Psoas muscle (tissue), 8 donors: ENCODE measurements around the gene PPIB. TPM values are rescaled to one million over a fixed set of nuclear protein-coding genes. Genes with fewer than 3 reads are reported as not detected.
A peak's percentile ranks its signal among the peaks of the same experiment; 100 is the strongest.

Source experiments
- ATAC-seq, 4 donors: fragments of 200-7000 bp; cut with Tn5 transposase; one replicate each; pipeline ENCODE4 v1.9.1; 2020; ENCODE audit warnings: moderate library complexity in 3 of 4, mild to moderate bottlenecking in 2 of 4
- DNase-seq, 2 donors: peaks; one replicate each; pipeline ENCODE4 v3.0.0-alpha.2; 2020
- H3K27ac ChIP-seq: fragments of 200-600 bp; one replicate; pipeline ENCODE4 v1.8.0; 2022
- H3K27me3 ChIP-seq, 3 donors: fragments of 200-600 bp in 1 of 3; one replicate each; pipeline versions ENCODE4 v1.6.1 to v1.8.0; 2013 to 2022; ENCODE audit warnings: low read length in 2 of 3, mild to moderate bottlenecking in 2 of 3, moderate library complexity in 1 of 3; ENCODE audit not compliant: insufficient read depth in 3 of 3
- H3K36me3 ChIP-seq, 2 donors: fragments of 200-600 bp in 1 of 2; one replicate each; pipeline versions ENCODE4 v1.6.1 to v1.8.0; 2013 to 2022; ENCODE audit warnings: low read depth in 1 of 2, mild to moderate bottlenecking in 1 of 2, moderate library complexity in 1 of 2; ENCODE audit not compliant: insufficient read depth in 1 of 2
- H3K4me1 ChIP-seq: fragments of 200-600 bp; one replicate; pipeline ENCODE4 v1.8.0; 2022
- H3K4me3 ChIP-seq: fragments of 200-600 bp; one replicate; pipeline ENCODE4 v1.8.0; 2022; ENCODE audit warnings: mild to moderate bottlenecking
- H3K9me3 ChIP-seq: fragments of 200-600 bp; one replicate; pipeline ENCODE4 v1.8.0; 2022
- WGBS, 3 donors: extraction: QIAGEN DNeasy Blood & Tissue Kit; methylation state at CpG; one replicate each; pipeline versions ENCODE4 v1.1.6 to v1.1.7; 2013; 5-methylcytosine and 5-hydroxymethylcytosine counted together
- intact Hi-C, 2 donors: fragments of 100-400 bp; cut with DNase I; formaldehyde crosslinking; loops; one replicate each; pipeline versions ENCODE4 v1.11.0 to v1.14.2; 2022
- polyA plus RNA-seq, 3 donors: library from polyadenylated mRNA; stranded (reverse); fragments of 200-250 nt; gene quantifications; one replicate each; pipeline ENCODE4 v1.2.3, GENCODE V29; 2013
- total RNA-seq, 4 donors: library from RNA; stranded (reverse); fragmentation: NEBNext Ultra II Directional in 2 of 4; extraction: Animal tissue kit (Norgen Biotek cat#: 25700) in 2 of 4; gene quantifications; one replicate each; pipeline versions ENCODE4 v1.2.1 to v1.2.4, GENCODE V29; 2021 to 2023
- TF ChIP-seq, protein P1 (sequence below): fragments of 200-600 bp; IDR thresholded peaks from one replicate; pipeline ENCODE4 v1.8.0; 2022; ENCODE audit warnings: antibody characterized with exemption
- donor health status: healthy with polysubstance abuse.
- donor health status: DM: no; HTN: no; CAD: no; lungs with moderate emphysema.
- donor health status: Bipolar disorder and iron deficiency.
- donor health status: healthy.
- donor health status: DM: yes; HTN: yes; CAD: no.
- donor health status: DM: no; HTN: no; CAD: no.
- donor health status: DM: no; HTN: no; CAD: no.
- donor health status: DM: yes; HTN: yes; CAD: no.

PPIB gene
- total and polyA plus RNA-seq, 7 donors: 38.0 to 160 (median 51.4) TPM

DNA sequence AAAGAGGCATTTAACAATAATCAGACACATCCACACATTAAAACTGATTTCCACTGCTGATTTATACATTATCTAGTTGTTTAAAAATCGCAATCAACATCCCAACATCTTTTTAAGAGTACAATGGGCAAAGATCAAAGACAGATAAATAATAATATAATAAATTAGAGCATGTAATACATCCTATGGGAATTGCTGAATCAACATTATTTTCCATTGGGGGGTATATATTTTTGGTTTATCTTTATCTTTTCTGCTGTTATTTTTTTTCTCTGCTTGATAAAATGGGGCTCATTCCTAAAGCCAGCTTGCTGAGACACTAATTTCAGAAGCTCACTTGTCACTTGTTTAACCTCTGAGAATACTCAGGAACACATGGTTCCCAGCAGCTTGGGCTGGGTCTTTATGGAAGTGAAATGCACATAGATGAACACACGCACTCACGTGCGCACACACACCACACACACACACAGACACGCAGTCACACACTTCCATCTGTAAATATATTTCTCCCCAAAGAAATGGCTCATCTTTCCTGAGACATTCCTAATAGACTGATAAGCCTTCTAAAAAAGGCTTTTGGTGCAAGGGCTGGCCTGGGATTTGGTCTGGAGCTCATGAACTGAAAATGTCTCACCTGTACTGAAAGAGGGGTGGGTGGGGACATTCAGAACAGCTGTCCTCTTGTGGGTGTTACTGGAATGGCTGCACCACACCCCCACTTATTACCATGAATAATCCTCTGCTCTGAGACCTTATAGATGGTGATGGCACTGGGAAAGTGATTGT, 3.5 kb upstream of the PPIB start:
- DNase-seq: no peak
- no peaks in the 10 kb centered on the region for H3K9me3 ChIP-seq
- no peak overlapping the region for H3K4me3 ChIP-seq
- peaks cover 5 to 14% of the 10 kb centered on the region in 2 donors for H3K36me3 ChIP-seq
- H3K4me1 ChIP-seq: peaks cover 23% of the 10 kb centered on the region
- WGBS, 3 donors: 68 to 77% (median 73%) methylated on average over 5 of the region's 5 CpGs
- TF ChIP-seq, protein P1, sequence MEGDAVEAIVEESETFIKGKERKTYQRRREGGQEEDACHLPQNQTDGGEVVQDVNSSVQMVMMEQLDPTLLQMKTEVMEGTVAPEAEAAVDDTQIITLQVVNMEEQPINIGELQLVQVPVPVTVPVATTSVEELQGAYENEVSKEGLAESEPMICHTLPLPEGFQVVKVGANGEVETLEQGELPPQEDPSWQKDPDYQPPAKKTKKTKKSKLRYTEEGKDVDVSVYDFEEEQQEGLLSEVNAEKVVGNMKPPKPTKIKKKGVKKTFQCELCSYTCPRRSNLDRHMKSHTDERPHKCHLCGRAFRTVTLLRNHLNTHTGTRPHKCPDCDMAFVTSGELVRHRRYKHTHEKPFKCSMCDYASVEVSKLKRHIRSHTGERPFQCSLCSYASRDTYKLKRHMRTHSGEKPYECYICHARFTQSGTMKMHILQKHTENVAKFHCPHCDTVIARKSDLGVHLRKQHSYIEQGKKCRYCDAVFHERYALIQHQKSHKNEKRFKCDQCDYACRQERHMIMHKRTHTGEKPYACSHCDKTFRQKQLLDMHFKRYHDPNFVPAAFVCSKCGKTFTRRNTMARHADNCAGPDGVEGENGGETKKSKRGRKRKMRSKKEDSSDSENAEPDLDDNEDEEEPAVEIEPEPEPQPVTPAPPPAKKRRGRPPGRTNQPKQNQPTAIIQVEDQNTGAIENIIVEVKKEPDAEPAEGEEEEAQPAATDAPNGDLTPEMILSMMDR: no peak
- ATAC-seq: no peak
- intact Hi-C loops: no loop called here
- no peaks in the 10 kb centered on the region for H3K27me3 ChIP-seq
- H3K27ac ChIP-seq: no peak overlapping the region

DNA sequence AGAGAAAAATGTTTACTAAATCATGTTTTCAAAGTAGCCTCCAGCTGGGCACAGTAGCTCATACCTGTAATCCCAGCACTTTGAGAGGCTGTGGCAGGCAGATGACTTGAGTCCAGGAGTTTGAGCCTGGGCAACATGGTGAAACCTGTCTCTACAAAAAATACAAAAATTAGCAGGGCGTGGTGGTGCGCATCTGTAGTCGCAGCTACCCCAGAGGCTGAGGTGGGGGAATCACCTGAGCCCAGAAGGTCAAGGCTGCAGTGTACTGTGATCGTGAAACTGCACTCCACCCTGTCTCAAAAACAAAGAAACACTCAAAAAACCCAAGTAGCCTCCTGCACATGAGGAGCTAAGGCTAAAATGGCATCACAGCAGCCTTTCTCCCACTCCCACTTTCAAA, 1.6 kb upstream of the PPIB start:
- DNase-seq: no peak
- no peak overlapping the region for H3K4me3 ChIP-seq
- peak overlapping the region; percentile 95 for H3K27ac ChIP-seq
- no peak for ATAC-seq
- peaks cover 8 to 26% of the 10 kb centered on the region in 2 donors for H3K36me3 ChIP-seq
- no peaks in the 10 kb centered on the region for H3K9me3 ChIP-seq
- no peaks in the 10 kb centered on the region for H3K27me3 ChIP-seq
- intact Hi-C loops: loop anchor here (5.0 kb wide), 1 partner anchor 193 kb away; the partner anchor contains the start of gene CSNK1G1 (in 2 of the 2)
- TF ChIP-seq, protein P1: no peak
- H3K4me1 ChIP-seq: peaks cover 37% of the 10 kb centered on the region
- WGBS, 3 donors: 92 to 94% (median 94%) methylated on average over 4 of the region's 4 CpGs

DNA sequence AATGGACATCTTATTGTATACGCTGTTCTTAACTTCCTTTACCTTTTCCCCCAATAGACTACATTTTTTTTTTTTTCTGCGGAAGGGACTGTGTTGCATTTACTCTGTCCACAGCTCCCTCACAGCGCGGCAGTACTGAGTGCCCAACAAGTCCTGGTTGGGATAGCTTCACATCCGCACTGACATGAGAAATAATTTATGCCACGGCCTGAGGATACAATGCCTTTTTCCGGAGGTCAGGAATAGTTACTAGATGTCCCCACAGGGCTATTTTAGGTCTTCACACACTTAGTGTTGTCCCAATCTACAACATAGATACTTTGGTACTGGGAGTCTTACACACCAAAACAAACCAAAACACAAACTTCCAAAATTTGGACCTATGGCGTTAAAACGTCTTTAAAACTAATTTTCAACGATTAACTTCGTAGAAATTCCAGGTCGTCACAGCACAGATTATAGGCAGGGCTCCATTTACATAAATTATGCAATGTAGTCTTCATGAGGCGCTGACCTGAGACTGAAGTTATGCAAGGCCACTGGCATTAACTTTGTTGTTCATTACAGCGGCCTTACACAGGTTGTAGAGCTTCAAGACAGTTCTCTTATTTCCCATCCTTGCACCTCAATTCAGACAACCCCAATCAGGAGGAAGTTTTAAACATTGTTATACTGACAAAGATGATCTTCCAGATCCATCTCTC, 989 bp upstream of the PPIB start:
- WGBS, 3 donors: 37 to 39% (median 37%) methylated on average over 14 of the region's 14 CpGs
- peaks cover 37% of the 10 kb centered on the region for H3K4me1 ChIP-seq
- TF ChIP-seq, protein P1: no peak
- H3K36me3 ChIP-seq: peaks cover 8 to 32% of the 10 kb centered on the region in 2 donors
- H3K4me3 ChIP-seq: peak overlapping the region; percentile 95
- no peaks in the 10 kb centered on the region for H3K9me3 ChIP-seq
- ATAC-seq (peak; percentile 20 to 47 (median 44)), DNase-seq (no peak)
- intact Hi-C loops: loop anchor here (5.0 kb wide), 1 partner anchor 193 kb away; the partner anchor contains the start of gene CSNK1G1 (in 2 of the 2)
- peak overlapping the region; percentile 95 for H3K27ac ChIP-seq
- no peaks in the 10 kb centered on the region for H3K27me3 ChIP-seq

DNA sequence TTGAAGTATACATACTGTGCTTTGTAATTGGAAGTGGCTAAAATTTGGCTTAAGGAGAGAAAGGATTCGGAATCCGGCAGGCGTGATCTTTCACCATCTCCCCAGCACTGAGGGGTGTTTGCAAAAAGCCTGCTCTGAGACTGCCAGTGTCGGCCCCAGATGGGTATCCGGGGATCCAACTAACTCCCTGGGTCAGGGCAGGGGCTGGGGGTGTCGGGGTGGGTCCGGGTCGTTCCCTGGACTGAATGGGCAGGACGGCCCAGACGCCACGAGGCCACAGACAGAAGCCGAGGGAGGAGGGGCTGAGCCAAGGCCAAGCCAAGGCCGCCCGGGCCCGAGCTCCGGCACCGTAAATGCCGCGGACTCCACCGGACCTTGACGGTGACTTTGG, 349 bp downstream of the PPIB start:
- ATAC-seq (peak; percentile 46 to 63 (median 52)), DNase-seq (no peak)
- TF ChIP-seq, protein P1: no peak
- no peaks in the 10 kb centered on the region for H3K9me3 ChIP-seq
- H3K4me3 ChIP-seq: peak overlapping the region; percentile 95
- WGBS, 3 donors: 1% methylated on average over 18 to 21 of the region's 21 CpGs
- H3K4me1 ChIP-seq: peaks cover 37% of the 10 kb centered on the region
- H3K36me3 ChIP-seq: peaks cover 8 to 46% of the 10 kb centered on the region in 2 donors
- intact Hi-C loops: loop anchor here (5.0 kb wide), 1 partner anchor 195 kb away; the partner anchor contains the start of gene CSNK1G1 (in 2 of the 2)
- H3K27ac ChIP-seq: peak overlapping the region; percentile 95
- H3K27me3 ChIP-seq: no peaks in the 10 kb centered on the region
